Heart left ventricle (tissue), 13 donors: ENCODE results near the gene TNFRSF8.

Experiments
- CTCF ChIP-seq, 12 donors: fragments of 200-600 bp; sonication (generic) in 4 of 12; IDR thresholded peaks; one replicate each; pipeline versions ENCODE4 v1.5.0 to v1.8.0; 2018 to 2022; ENCODE audit warnings: antibody characterized with exemption in 12 of 12, mild to moderate bottlenecking in 5 of 12
- POLR2A ChIP-seq, 2 donors: fragments of 450-650 bp; IDR thresholded peaks; one replicate each; pipeline ENCODE4 v1.6.1; 2017; ENCODE audit warnings: antibody characterized with exemption in 2 of 2, mild to moderate bottlenecking in 2 of 2, moderate library complexity in 2 of 2
- donor health status: ischemic (EF 13 %, LVEDD 7.1; RV severe dilation, severe dysfunction).
- donor health status: DM: no; HTN: yes; CAD: no.
- donor health status: DM: no; HTN: no; CAD: no.
- donor health status: ischemic (EF 25% LVEDD 6.9; RV normal size, moderate dysfunction).
- donor health status: ischemic (EF 25% LVEDD 5.7; RV mildly dilated, moderate dysfunction).
- donor health status: ischemic (EF 35%, LVEDD 5.7; RV mildly dilated, moderate dysfunction).
- donor health status: nonischemic (EF 11% LVEDD 7.7; RV severe dilation, severe dysfunction).
- donor health status: DM: yes; HTN: yes; CAD: no.
- donor health status: PGD.
- donor health status: ischemic (EF 29% LVEDD 5.4; RV normal size, mild dysfunction).
- donor health status: nonischemic (EF 23%, LVEDD 6.1; RV moderate dilation, normal function).

GRCh38 chr1:12183095-12183794 lies 120.1 kb downstream of the TNFRSF8 start:
- TF ChIP-seq POLR2A (IDR thresholded peaks at IDR 0.05): no peak
- no peak for TF ChIP-seq CTCF (IDR thresholded peaks at IDR 0.05)
